ENCODE results near the gene TNC.

DNA sequence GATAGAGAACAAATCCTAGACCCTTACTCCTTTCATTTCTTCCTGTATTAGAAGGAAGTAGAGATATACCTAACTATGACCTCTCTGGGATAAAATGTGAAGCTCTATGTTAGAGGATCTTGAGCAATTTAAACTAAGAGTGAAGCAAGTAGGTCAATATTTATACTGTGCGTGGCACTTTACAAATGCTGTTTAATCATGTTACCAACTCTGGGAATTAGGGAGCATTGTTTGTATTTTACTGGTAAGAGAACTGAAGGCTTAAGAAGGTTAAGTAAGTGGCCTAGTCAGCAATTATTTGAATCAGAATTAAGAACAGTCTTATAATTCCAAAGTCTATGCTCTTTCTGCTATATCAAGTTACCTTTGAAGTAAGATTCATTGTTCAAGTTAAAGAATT, 12.0 kb downstream of the TNC start:
- TF ChIP-seq, protein P1, sequence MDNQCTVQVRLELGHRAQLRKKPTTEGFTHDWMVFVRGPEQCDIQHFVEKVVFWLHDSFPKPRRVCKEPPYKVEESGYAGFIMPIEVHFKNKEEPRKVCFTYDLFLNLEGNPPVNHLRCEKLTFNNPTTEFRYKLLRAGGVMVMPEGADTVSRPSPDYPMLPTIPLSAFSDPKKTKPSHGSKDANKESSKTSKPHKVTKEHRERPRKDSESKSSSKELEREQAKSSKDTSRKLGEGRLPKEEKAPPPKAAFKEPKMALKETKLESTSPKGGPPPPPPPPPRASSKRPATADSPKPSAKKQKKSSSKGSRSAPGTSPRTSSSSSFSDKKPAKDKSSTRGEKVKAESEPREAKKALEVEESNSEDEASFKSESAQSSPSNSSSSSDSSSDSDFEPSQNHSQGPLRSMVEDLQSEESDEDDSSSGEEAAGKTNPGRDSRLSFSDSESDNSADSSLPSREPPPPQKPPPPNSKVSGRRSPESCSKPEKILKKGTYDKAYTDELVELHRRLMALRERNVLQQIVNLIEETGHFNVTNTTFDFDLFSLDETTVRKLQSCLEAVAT (IDR thresholded peaks at IDR 0.05), result no peak
- TF ChIP-seq STAT3 (IDR thresholded peaks at IDR 0.05; ENCODE audit: low read depth, low read length) (no peak), TAF1 (IDR thresholded peaks at IDR 0.05; ENCODE audit: borderline replicate concordance, low read depth, low read length) (no peak), SIX5 (IDR thresholded peaks at IDR 0.05; ENCODE audit: low read depth, low read length, severe bottlenecking) (no peak), RAD21 (IDR thresholded peaks at IDR 0.05; ENCODE audit: insufficient read depth, low read depth, low read length) (no peak), NR2C2 (IDR thresholded peaks at IDR 0.05; ENCODE audit: borderline replicate concordance, control insufficient read depth, insufficient read length, low read depth) (no peak), CBX5 (IDR thresholded peaks at IDR 0.05; ENCODE audit: low read depth) (no peak), POLR2AphosphoS5 (IDR thresholded peaks at IDR 0.05; ENCODE audit: low read length) (no peak)
- TF ChIP-seq, protein P2, sequence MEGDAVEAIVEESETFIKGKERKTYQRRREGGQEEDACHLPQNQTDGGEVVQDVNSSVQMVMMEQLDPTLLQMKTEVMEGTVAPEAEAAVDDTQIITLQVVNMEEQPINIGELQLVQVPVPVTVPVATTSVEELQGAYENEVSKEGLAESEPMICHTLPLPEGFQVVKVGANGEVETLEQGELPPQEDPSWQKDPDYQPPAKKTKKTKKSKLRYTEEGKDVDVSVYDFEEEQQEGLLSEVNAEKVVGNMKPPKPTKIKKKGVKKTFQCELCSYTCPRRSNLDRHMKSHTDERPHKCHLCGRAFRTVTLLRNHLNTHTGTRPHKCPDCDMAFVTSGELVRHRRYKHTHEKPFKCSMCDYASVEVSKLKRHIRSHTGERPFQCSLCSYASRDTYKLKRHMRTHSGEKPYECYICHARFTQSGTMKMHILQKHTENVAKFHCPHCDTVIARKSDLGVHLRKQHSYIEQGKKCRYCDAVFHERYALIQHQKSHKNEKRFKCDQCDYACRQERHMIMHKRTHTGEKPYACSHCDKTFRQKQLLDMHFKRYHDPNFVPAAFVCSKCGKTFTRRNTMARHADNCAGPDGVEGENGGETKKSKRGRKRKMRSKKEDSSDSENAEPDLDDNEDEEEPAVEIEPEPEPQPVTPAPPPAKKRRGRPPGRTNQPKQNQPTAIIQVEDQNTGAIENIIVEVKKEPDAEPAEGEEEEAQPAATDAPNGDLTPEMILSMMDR (IDR thresholded peaks at IDR 0.05 in 2 of 3, conservative IDR thresholded peaks at IDR 0.05 in 1 of 3; ENCODE audit: control insufficient read depth in 2 of 3, extremely low read depth in 1 of 3, insufficient read depth in 1 of 3, low read depth in 3 of 3, low read length in 3 of 3), result no peak
- TF ChIP-seq, protein P3, sequence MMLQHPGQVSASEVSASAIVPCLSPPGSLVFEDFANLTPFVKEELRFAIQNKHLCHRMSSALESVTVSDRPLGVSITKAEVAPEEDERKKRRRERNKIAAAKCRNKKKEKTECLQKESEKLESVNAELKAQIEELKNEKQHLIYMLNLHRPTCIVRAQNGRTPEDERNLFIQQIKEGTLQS (IDR thresholded peaks at IDR 0.05; ENCODE audit: borderline replicate concordance, extremely low read depth, low read depth, low read length), result no peak
